Measurements from ENCODE around the gene CRABP2. TPM values are rescaled to one million over a fixed set of nuclear protein-coding genes. Genes with fewer than 3 reads are reported as not detected.

The CRABP2 gene
- total RNA-seq, result 2.1 and 2.5 TPM in 2 replicates

DNA sequence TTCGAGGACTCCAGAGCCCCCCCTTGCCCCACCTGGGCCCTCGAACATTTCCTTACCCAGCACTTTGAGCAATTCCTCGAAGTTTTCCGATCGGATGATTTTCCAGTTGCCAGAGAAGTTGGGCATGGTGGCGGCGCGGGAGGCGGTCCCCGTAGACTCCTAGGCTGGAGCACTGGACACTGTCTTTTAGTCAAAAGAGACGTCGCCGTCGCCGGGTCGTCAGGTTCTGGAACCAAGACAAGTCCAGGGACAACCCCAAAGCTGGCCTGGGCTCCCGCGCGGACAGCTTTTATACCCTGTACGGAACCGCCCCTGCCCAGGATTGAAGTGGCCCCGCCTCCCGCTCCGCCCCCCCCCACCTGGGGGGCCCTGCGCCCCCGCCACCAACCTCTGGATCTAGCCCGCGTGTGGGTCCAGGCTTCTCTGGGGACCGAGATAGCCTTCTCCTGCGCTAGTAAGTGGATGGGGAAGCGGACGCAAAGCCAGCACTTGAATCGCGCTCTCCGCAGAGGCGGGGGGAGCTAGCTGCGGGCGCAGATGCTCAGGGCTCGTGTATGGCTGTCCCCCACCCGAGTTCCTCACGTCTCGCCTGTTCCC is at the start of gene CRABP2:
CRABP2 (minus strand) TSS at position 263 of the 597 bp plus-strand sequence; CDS start at position 126, 137 bp downstream.

DNA sequence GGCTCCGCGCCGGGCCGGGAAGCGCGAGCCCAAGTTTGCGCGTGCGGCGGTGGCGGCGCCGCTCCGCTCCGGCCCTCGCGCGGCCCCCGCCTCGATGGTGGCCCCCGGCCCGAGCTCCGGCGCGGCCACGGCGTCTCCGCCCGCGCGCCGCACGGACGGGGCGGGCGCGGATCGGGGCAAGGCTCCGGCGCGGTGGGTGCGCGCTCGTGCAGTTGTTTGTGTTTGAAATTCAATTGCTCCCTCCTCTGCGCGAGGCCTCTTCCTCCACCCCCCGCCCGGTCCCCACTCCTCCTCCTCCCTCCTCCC is 46.0 kb upstream of the CRABP2 start, which contains the start of gene HDGF:
HDGF (minus strand) TSS at position 225 of the 306 bp plus-strand sequence. CDS start 246 bp downstream, outside the sequence.

DNA sequence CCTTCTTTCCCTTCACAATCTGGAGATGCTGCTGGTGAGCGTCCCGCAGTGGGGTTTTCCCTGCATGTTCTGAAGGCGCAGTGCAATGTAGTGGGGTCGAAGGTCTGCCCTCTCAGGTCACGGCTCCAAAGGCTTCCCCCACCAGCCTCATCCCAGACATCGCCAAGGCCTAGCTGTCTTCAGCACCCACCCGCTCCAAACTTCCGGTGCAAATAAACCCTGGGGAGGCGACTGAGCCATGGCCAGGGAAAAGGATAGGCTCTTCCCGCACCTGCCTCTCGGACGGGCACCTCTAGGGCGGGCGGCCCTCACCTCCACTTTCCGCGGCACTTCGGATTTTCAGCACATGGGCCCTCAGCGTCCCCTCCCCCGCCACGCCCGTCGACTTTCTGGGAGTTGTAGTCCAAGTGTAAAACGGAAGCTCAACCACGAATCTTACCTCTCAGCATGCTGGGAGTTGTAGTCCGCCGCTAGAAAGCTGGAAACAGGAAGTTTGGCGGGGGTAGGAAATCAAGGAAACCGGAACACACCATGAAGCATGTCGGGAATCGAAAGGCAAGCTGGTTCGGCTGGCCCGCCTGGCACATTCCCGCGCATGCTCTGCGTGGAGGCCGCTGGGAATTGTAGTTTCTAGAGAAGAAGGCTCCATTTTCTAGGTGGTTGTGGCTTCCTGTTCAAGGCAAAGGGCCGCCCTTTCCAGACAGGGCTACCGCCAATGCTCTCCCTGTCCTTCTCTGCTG is 35.5 kb upstream of the CRABP2 start, which contains the start of gene MRPL24:
MRPL24 (minus strand) TSS at position 348 of the 740 bp plus-strand sequence. CDS start 2,384 bp downstream, outside the sequence.

DNA sequence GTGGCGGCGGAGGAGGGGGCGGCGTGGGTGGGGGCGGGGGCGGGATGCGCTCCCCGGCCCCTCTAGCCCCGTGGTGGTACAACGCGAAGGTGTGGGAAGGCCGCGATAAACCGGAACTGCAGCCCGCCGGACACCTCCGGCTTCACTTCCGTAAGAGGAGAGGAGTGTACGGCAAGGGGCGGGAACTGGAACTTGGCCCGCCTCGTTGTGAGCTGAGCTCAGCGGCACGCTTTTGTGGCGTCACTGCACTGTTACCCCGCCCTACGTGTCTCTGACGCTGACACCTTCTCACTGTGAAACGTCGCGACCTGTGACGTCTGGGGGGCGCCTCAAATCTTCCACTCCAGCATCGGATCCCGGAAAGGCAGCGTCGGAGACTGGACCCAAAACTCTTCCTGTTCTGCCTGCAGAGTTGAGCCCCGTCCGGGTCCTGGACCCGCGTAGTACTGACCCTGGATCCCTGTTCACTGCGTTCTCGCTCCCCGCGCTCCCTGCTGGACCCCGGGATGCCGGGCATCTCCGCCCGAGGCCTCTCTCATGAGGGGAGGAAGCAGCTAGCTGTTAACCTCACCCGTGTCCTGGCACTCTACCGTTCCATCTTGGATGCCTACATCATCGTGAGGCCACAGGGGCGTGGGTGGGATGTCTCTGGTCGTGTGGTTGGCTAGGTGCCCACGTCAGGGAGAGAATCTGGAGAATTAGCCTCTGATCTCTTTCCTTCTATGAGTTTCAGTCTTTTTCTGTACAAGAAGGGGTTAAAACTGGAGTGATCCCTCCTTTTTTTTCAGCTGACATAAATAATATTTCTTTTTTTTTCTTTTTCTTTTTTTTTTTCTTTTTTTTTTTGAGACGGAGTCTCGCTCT is 23.4 kb upstream of the CRABP2 start, which contains the start of gene ISG20L2:
ISG20L2 (minus strand) TSS at position 168 of the 864 bp plus-strand sequence. CDS start 1,114 bp downstream, outside the sequence.

DNA sequence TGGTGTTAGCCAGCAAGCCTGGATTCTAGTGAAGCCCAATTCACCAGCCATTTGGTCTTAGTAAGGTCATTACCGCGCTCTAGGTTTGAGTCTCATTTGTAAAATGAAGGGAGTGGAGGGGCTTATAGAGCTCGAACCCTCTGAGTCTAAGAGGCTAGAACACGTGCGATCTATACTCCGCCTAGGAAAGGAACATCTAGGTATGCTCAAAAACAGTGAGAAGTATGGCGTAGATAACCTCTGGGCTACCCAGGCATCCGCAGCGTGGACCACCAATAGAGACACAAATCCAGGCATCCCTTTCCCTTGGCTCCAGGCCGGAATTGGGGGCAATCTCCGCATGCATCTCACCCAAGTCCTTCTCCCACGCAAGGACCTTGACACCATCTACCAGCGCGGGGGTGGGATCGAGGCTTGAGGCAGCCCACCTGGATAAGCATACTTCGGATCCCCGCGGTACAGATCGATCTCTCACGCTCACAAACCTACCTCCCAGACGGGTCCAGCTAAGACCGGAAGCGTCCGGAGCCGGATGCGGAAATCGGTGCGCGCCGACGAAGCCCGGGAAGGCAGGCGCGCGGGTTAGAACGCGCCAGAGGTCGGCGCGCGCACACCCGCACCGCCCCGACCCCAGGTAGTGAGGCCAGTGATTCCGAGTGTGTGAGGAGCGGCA is 22.7 kb upstream of the CRABP2 start, which contains the start of gene METTL25B:
METTL25B (plus strand) TSS at position 544 of the 673 bp plus-strand sequence. CDS start 636 bp downstream, outside the sequence.

DNA sequence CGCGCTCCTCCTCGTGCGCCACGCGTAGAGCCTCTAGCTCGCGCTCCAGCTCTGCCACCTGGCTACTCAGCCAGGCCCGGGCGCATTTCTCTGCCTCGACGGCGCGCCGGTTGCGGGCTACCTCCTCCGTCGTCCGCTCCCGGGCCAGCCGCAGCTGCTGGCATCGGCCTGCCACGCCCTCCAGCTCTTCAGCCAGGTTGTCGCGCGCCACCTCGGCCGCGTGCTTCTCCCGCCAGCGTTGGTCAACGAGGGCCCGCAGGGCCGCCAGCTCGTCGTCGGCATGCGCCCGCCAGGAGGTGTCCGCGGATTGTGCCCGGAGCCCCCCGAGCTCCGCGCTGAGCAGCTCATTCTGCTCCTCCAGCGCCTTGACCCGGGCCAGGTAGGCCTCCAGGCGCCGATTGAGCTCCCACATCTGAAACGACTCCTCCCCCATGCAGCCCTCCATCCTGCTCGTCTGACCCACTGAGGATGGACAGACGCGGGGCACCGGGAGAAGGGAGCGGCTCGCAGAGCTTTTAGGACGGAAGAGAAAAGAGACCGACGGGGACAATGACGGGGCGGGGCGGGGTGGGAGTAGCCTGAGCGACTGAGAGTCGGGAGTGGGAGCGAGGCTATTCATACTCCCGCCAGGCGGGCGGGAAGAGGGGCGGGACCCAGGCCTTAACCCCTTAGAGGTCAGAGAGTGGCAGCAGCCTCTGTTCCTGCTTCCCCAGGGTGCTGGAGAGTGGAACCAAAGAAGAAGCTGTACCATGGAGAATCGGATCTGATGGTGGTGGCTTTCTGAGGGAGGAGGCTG is 28.4 kb downstream of the CRABP2 start, which contains the start of gene NES:
NES (minus strand) TSS at position 588 of the 796 bp plus-strand sequence; CDS start at position 445, 143 bp downstream.

Other genes with a start within 250 kb of the CRABP2 start
- gene MEF2D, start 204.8 kb downstream of the CRABP2 start, total RNA-seq, result 20.4 and 26.9 TPM in 2 replicates
- gene IQGAP3, start 133.0 kb downstream of the CRABP2 start, total RNA-seq, result 4.3 and 5.5 TPM in 2 replicates
- not detected in 2 replicates for gene TTC24, start 125.9 kb downstream of the CRABP2 start, total RNA-seq
- 50.9 and 61.9 TPM in 2 replicates for gene NAXE, start 113.8 kb downstream of the CRABP2 start, total RNA-seq
- gene GPATCH4, start 104.1 kb downstream of the CRABP2 start, total RNA-seq, result 5.8 and 13.0 TPM in 2 replicates
- 2.3 TPM in 1 of 2 replicates, not detected in the other for gene HAPLN2, start 86.2 kb downstream of the CRABP2 start, total RNA-seq
- gene BCAN, start 63.5 kb downstream of the CRABP2 start, total RNA-seq, result not detected in 2 replicates
- gene NES, start 28.2 kb downstream of the CRABP2 start, total RNA-seq, result 27.6 and 30.3 TPM in 2 replicates
- gene METTL25B, start 22.9 kb upstream of the CRABP2 start, total RNA-seq, result 6.5 and 11.6 TPM in 2 replicates
- gene ISG20L2, start 23.2 kb upstream of the CRABP2 start, total RNA-seq, result 13.7 and 18.0 TPM in 2 replicates
- gene MRPL24, start 35.5 kb upstream of the CRABP2 start, total RNA-seq, result 61.2 and 66.1 TPM in 2 replicates
- gene HDGF, start 46.1 kb upstream of the CRABP2 start, total RNA-seq, result 134 and 156 TPM in 2 replicates
- gene PRCC, start 62.0 kb upstream of the CRABP2 start, total RNA-seq, result 39.7 and 47.3 TPM in 2 replicates
- gene SH2D2A, start 111.3 kb upstream of the CRABP2 start, total RNA-seq, result 0.18 TPM in 1 of 2 replicates, not detected in the other
- gene INSRR, start 153.5 kb upstream of the CRABP2 start, total RNA-seq, result not detected in 2 replicates
- gene NTRK1, start 155.3 kb upstream of the CRABP2 start, total RNA-seq, result 0.16 TPM in 1 of 2 replicates, not detected in the other
- 16.7 and 19.3 TPM in 2 replicates for gene PEAR1, start 188.1 kb upstream of the CRABP2 start, total RNA-seq
- gene LRRC71, start 215.0 kb upstream of the CRABP2 start, total RNA-seq, result not detected in 2 replicates